GM23338 (cell line): ENCODE data around the gene BIN1. TPM values are rescaled to one million over a fixed set of nuclear protein-coding genes. Genes with fewer than 3 reads are reported as not detected.

Experiments
- ATAC-seq: fragments of 200-7000 bp; cut with Tn5 transposase; 3 replicates; pipeline ENCODE4 v1.9.1; 2020
- DNase-seq: peaks from one replicate; pipeline ENCODE4 v3.0.0-alpha.2; 2015; ENCODE audit warnings: low spot score
- H2AFZ ChIP-seq: fragments of 200-600 bp; sonication (generic); 2 replicates; pipeline ENCODE4 v1.8.0; 2016; ENCODE audit warnings: antibody characterized with exemption, mild to moderate bottlenecking, moderate library complexity
- H3F3A ChIP-seq: fragments of 200-600 bp; sonication (generic); replicated peaks from 2 replicates; pipeline ENCODE4 v1.8.0; 2017; ENCODE audit warnings: antibody characterized with exemption, mixed run types, low read depth
- H3K27ac ChIP-seq: fragments of 200-600 bp; sonication (generic); 2 replicates; pipeline ENCODE4 v1.6.1; 2016; ENCODE audit warnings: low read depth
- H3K27me3 ChIP-seq: fragments of 200-600 bp; sonication (generic); 2 replicates; pipeline ENCODE4 v1.8.0; 2016; ENCODE audit warnings: mild to moderate bottlenecking, mixed run types, moderate library complexity; ENCODE audit not compliant: insufficient read depth
- H3K36me3 ChIP-seq: fragments of 200-600 bp; sonication (generic); 2 replicates; pipeline ENCODE4 v1.8.0; 2016; ENCODE audit warnings: mild to moderate bottlenecking; ENCODE audit not compliant: insufficient read depth
- H3K4me1 ChIP-seq: fragments of 200-600 bp; sonication (generic); 2 replicates; pipeline ENCODE4 v1.8.0; 2016; ENCODE audit warnings: mild to moderate bottlenecking, moderate library complexity; ENCODE audit not compliant: insufficient read depth
- H3K4me2 ChIP-seq: fragments of 200-600 bp; sonication (generic); 2 replicates; pipeline ENCODE4 v1.7.1; 2017; ENCODE audit warnings: mixed run types
- H3K4me3 ChIP-seq: fragments of 200-600 bp; sonication (generic); 2 replicates; pipeline ENCODE4 v1.6.1; 2016; ENCODE audit warnings: mixed run types
- H3K79me2 ChIP-seq: fragments of 200-600 bp; sonication (generic); replicated peaks from 2 replicates; pipeline ENCODE4 v1.8.0; 2017; ENCODE audit warnings: mild to moderate bottlenecking; ENCODE audit not compliant: insufficient read depth
- H3K9me2 ChIP-seq: fragments of 200-600 bp; sonication (generic); 2 replicates; pipeline ENCODE4 v1.8.0; 2017; ENCODE audit not compliant: insufficient read depth
- H4K20me1 ChIP-seq: fragments of 200-600 bp; sonication (generic); replicated peaks from 2 replicates; pipeline ENCODE4 v1.8.0; 2017; ENCODE audit warnings: mild to moderate bottlenecking; ENCODE audit not compliant: insufficient read depth
- H3K27ac Mint-ChIP-seq: 2 replicates; pipeline ENCODE4 v1.8.0; 2020; ENCODE audit warnings: inconsistent platforms, mild to moderate bottlenecking, moderate library complexity, mixed read lengths
- H3K27me3 Mint-ChIP-seq: 3 replicates; pipeline ENCODE4 v1.8.0; 2022; ENCODE audit warnings: low read depth, mild to moderate bottlenecking, moderate library complexity, mixed read lengths, inconsistent platforms; ENCODE audit not compliant: insufficient read depth, poor library complexity
- H3K36me3 Mint-ChIP-seq: 3 replicates; pipeline ENCODE4 v1.8.0; 2021; ENCODE audit warnings: low read depth, mild to moderate bottlenecking, inconsistent platforms, moderate library complexity, mixed read lengths
- H3K4me1 Mint-ChIP-seq: 3 replicates; pipeline ENCODE4 v1.8.0; 2020; ENCODE audit warnings: mild to moderate bottlenecking, inconsistent platforms, mixed read lengths
- H3K4me3 Mint-ChIP-seq: 3 replicates; pipeline ENCODE4 v1.8.0; 2021; ENCODE audit warnings: moderate library complexity, mild to moderate bottlenecking, inconsistent platforms, mixed read lengths
- H3K9me3 Mint-ChIP-seq: 3 replicates; pipeline ENCODE4 v1.8.0; 2020; ENCODE audit warnings: moderate library complexity, mild to moderate bottlenecking, inconsistent platforms, mixed read lengths
- CREB1 ChIP-seq: fragments of 250-450 bp; sonication (Bioruptor Pico); IDR thresholded peaks from 2 replicates; pipeline ENCODE4 v1.5.0; 2020; ENCODE audit warnings: low read depth, mild to moderate bottlenecking, moderate library complexity
- EZH2 ChIP-seq: fragments of 200-600 bp; sonication (generic); IDR thresholded peaks from one replicate; pipeline ENCODE4 v1.8.0; 2017; ENCODE audit warnings: antibody characterized with exemption, mild to moderate bottlenecking, low read depth; ENCODE audit not compliant: unreplicated experiment
- EZH2phosphoT487 ChIP-seq: fragments of 200-600 bp; sonication (generic); IDR thresholded peaks from one replicate; pipeline ENCODE4 v1.8.1; 2018; ENCODE audit warnings: antibody characterized with exemption; ENCODE audit not compliant: unreplicated experiment
- JUNB ChIP-seq: IDR thresholded peaks from one replicate; pipeline ENCODE4 v1.6.1; 2016; ENCODE audit warnings: antibody characterized with exemption; ENCODE audit not compliant: unreplicated experiment
- NANOG ChIP-seq: IDR thresholded peaks from 2 replicates; pipeline ENCODE4 v1.6.1; 2016; ENCODE audit warnings: antibody characterized with exemption, borderline replicate concordance
- POLR2AphosphoS5 ChIP-seq: IDR thresholded peaks from 2 replicates; pipeline ENCODE4 v1.6.1; 2016; ENCODE audit warnings: antibody characterized with exemption, low read depth
- STAT1 ChIP-seq: IDR thresholded peaks from one replicate; pipeline ENCODE4 v1.6.1; 2016; ENCODE audit warnings: antibody characterized with exemption; ENCODE audit not compliant: unreplicated experiment
- ZNF114 ChIP-seq: fragments of 250-450 bp; sonication (Bioruptor Pico); IDR thresholded peaks from 2 replicates; pipeline ENCODE4 v1.5.0; 2020; ENCODE audit warnings: mild to moderate bottlenecking, moderate library complexity
- ZNF331 ChIP-seq: fragments of 250-450 bp; sonication (Bioruptor Pico); IDR thresholded peaks from 2 replicates; pipeline ENCODE4 v1.5.0; 2020; ENCODE audit warnings: low read depth, mild to moderate bottlenecking, moderate library complexity
- polyA plus RNA-seq: library from polyadenylated mRNA; unstranded; fragments of >200 nt; fragmentation: Nextera tagmentation; extraction: Ambion mirVana; gene quantifications from 2 replicates; pipeline ENCODE4 v1.2.1, GENCODE V29; 2016
- total RNA-seq: library from RNA; depleted of rRNA; stranded (reverse); fragments of >200 nt; shearing (Covaris generic); gene quantifications from 2 replicates; pipeline ENCODE4 v1.2.3, GENCODE V29; 2014
- TF ChIP-seq, protein P1 (sequence below): IDR thresholded peaks from 2 replicates; pipeline ENCODE4 v1.6.1; 2016; ENCODE audit warnings: antibody characterized with exemption
- TF ChIP-seq, protein P2 (sequence below): IDR thresholded peaks from one replicate; pipeline ENCODE4 v1.6.1; 2018; ENCODE audit warnings: antibody characterized with exemption; ENCODE audit not compliant: unreplicated experiment
- TF ChIP-seq, protein P3 (sequence below): fragments of 250-450 bp; sonication (Bioruptor Pico); IDR thresholded peaks from 2 replicates; pipeline ENCODE4 v1.5.0; 2020; ENCODE audit warnings: mild to moderate bottlenecking, moderate library complexity
- TF ChIP-seq, protein P4 (sequence below), 2 experiments: fragments of 200-600 bp in 1 of 2; sonication (generic) in 1 of 2; conservative IDR thresholded peaks; 2 replicates each; pipeline versions ENCODE4 v1.5.1 to v1.6.1; 2016 to 2017; ENCODE audit warnings: antibody characterized with exemption in 2 of 2, low read depth in 2 of 2, mild to moderate bottlenecking in 2 of 2, moderate library complexity in 1 of 2

BIN1 gene
- total and polyA plus RNA-seq, 2 experiments from 2014 or later, result 30.1 to 56.4 TPM

DNA sequence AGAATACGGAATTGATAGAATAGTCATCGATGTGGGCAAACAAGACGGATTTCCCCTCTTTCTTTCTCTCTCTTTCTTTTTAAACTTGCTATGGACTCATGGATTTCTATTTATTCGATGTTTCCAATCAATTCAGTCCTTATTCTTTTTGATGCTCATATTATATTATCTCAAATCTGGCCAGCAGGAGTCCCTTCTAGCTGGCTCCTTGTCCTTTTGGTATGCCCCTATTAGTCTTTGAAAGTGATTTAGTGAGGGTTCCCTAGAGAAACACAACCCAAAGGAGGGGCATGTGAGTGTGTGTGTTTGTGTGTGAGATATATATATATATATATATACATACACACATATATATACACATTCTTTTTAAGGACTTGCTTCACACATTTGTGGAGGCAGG lies 23.5 kb upstream of the BIN1 start:
- no peak for DNase-seq
- ATAC-seq, result no peak
- H2AFZ ChIP-seq, result no peak overlapping the region

More for the DNA sequence above, 23.5 kb upstream of the BIN1 start:
- Histone ChIP-seq H3F3A (no peaks in the 10 kb centered on the region), H3K4me1 (peaks cover 4% of the 10 kb centered on the region), H3K79me2 (no peaks in the 10 kb centered on the region), H3K4me3 (no peak overlapping the region), H4K20me1 (no peaks in the 10 kb centered on the region), H3K27me3 (no peaks in the 10 kb centered on the region), H3K4me2 (no peak overlapping the region), H3K36me3 (no peaks in the 10 kb centered on the region), H3K9me2 (no peaks in the 10 kb centered on the region), H3K27ac (no peak overlapping the region)
- Mint-ChIP-seq H3K4me1 (peaks cover 8% of the 10 kb centered on the region), H3K36me3 (no peaks in the 10 kb centered on the region; the same call in 2 of the 3 replicates), H3K9me3 (peaks cover 7% of the 10 kb centered on the region), H3K27ac (no peak overlapping the region), H3K27me3 (peaks cover 4% of the 10 kb centered on the region), H3K4me3 (no peak overlapping the region)
- TF ChIP-seq EZH2 (no peak), STAT1 (no peak), POLR2AphosphoS5 (no peak), JUNB (no peak), NANOG (no peak), ZNF331 (CRISPR knock-in tag) (no peak), ZNF114 (no peak), CREB1 (CRISPR knock-in tag) (no peak), EZH2phosphoT487 (no peak)
- TF ChIP-seq, protein P1, sequence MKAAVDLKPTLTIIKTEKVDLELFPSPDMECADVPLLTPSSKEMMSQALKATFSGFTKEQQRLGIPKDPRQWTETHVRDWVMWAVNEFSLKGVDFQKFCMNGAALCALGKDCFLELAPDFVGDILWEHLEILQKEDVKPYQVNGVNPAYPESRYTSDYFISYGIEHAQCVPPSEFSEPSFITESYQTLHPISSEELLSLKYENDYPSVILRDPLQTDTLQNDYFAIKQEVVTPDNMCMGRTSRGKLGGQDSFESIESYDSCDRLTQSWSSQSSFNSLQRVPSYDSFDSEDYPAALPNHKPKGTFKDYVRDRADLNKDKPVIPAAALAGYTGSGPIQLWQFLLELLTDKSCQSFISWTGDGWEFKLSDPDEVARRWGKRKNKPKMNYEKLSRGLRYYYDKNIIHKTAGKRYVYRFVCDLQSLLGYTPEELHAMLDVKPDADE, result no peak
- TF ChIP-seq, protein P2, sequence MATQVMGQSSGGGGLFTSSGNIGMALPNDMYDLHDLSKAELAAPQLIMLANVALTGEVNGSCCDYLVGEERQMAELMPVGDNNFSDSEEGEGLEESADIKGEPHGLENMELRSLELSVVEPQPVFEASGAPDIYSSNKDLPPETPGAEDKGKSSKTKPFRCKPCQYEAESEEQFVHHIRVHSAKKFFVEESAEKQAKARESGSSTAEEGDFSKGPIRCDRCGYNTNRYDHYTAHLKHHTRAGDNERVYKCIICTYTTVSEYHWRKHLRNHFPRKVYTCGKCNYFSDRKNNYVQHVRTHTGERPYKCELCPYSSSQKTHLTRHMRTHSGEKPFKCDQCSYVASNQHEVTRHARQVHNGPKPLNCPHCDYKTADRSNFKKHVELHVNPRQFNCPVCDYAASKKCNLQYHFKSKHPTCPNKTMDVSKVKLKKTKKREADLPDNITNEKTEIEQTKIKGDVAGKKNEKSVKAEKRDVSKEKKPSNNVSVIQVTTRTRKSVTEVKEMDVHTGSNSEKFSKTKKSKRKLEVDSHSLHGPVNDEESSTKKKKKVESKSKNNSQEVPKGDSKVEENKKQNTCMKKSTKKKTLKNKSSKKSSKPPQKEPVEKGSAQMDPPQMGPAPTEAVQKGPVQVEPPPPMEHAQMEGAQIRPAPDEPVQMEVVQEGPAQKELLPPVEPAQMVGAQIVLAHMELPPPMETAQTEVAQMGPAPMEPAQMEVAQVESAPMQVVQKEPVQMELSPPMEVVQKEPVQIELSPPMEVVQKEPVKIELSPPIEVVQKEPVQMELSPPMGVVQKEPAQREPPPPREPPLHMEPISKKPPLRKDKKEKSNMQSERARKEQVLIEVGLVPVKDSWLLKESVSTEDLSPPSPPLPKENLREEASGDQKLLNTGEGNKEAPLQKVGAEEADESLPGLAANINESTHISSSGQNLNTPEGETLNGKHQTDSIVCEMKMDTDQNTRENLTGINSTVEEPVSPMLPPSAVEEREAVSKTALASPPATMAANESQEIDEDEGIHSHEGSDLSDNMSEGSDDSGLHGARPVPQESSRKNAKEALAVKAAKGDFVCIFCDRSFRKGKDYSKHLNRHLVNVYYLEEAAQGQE, result no peak
- TF ChIP-seq, protein P3, sequence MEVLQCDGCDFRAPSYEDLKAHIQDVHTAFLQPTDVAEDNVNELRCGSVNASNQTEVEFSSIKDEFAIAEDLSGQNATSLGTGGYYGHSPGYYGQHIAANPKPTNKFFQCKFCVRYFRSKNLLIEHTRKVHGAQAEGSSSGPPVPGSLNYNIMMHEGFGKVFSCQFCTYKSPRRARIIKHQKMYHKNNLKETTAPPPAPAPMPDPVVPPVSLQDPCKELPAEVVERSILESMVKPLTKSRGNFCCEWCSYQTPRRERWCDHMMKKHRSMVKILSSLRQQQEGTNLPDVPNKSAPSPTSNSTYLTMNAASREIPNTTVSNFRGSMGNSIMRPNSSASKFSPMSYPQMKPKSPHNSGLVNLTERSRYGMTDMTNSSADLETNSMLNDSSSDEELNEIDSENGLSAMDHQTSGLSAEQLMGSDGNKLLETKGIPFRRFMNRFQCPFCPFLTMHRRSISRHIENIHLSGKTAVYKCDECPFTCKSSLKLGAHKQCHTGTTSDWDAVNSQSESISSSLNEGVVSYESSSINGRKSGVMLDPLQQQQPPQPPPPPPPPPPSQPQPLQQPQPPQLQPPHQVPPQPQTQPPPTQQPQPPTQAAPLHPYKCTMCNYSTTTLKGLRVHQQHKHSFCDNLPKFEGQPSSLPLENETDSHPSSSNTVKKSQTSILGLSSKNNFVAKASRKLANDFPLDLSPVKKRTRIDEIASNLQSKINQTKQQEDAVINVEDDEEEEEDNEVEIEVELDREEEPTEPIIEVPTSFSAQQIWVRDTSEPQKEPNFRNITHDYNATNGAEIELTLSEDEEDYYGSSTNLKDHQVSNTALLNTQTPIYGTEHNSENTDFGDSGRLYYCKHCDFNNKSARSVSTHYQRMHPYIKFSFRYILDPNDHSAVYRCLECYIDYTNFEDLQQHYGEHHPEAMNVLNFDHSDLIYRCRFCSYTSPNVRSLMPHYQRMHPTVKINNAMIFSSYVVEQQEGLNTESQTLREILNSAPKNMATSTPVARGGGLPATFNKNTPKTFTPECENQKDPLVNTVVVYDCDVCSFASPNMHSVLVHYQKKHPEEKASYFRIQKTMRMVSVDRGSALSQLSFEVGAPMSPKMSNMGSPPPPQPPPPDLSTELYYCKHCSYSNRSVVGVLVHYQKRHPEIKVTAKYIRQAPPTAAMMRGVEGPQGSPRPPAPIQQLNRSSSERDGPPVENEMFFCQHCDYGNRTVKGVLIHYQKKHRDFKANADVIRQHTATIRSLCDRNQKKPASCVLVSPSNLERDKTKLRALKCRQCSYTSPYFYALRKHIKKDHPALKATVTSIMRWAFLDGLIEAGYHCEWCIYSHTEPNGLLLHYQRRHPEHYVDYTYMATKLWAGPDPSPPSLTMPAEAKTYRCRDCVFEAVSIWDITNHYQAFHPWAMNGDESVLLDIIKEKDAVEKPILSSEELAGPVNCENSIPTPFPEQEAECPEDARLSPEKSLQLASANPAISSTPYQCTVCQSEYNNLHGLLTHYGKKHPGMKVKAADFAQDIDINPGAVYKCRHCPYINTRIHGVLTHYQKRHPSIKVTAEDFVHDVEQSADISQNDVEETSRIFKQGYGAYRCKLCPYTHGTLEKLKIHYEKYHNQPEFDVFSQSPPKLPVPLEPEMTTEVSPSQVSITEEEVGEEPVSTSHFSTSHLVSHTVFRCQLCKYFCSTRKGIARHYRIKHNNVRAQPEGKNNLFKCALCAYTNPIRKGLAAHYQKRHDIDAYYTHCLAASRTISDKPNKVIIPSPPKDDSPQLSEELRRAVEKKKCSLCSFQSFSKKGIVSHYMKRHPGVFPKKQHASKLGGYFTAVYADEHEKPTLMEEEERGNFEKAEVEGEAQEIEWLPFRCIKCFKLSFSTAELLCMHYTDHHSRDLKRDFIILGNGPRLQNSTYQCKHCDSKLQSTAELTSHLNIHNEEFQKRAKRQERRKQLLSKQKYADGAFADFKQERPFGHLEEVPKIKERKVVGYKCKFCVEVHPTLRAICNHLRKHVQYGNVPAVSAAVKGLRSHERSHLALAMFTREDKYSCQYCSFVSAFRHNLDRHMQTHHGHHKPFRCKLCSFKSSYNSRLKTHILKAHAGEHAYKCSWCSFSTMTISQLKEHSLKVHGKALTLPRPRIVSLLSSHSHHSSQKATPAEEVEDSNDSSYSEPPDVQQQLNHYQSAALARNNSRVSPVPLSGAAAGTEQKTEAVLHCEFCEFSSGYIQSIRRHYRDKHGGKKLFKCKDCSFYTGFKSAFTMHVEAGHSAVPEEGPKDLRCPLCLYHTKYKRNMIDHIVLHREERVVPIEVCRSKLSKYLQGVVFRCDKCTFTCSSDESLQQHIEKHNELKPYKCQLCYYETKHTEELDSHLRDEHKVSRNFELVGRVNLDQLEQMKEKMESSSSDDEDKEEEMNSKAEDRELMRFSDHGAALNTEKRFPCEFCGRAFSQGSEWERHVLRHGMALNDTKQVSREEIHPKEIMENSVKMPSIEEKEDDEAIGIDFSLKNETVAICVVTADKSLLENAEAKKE (CRISPR knock-in tag), result no peak
- TF ChIP-seq, protein P4, sequence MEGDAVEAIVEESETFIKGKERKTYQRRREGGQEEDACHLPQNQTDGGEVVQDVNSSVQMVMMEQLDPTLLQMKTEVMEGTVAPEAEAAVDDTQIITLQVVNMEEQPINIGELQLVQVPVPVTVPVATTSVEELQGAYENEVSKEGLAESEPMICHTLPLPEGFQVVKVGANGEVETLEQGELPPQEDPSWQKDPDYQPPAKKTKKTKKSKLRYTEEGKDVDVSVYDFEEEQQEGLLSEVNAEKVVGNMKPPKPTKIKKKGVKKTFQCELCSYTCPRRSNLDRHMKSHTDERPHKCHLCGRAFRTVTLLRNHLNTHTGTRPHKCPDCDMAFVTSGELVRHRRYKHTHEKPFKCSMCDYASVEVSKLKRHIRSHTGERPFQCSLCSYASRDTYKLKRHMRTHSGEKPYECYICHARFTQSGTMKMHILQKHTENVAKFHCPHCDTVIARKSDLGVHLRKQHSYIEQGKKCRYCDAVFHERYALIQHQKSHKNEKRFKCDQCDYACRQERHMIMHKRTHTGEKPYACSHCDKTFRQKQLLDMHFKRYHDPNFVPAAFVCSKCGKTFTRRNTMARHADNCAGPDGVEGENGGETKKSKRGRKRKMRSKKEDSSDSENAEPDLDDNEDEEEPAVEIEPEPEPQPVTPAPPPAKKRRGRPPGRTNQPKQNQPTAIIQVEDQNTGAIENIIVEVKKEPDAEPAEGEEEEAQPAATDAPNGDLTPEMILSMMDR (conservative IDR thresholded peaks at IDR 0.05; ENCODE audit: low read depth in 2 of 2), result no peak
